NCI-H2196 (cell line): Measurements from ENCODE around the gene ACYP2.
A peak's percentile ranks its signal among the peaks of the same experiment; 100 is the strongest.
"Not testable (repeated sequence)": the region's sequence is repeated elsewhere in the genome, so short reads cannot be mapped to it uniquely, and the experiment has no call there.

Experiments used
- DNase-seq: peaks from one replicate; lab custom pipeline; 2025; ENCODE audit not compliant: unreplicated experiment; lab: John Stamatoyannopoulos, UW

Gene ACYP2

GRCh38 chr2:54313147-54313546, 197.7 kb downstream of the ACYP2 start:
- DNase-seq: no peak

GRCh38 chr2:54317973-54318372, 202.6 kb downstream of the ACYP2 start:
- DNase-seq: no peak

GRCh38 chr2:54318821-54319220, 203.4 kb downstream of the ACYP2 start:
- no peak for DNase-seq

- DNase-seq: no peak
Observed at GRCh38 chr2:54321047-54321446, 205.6 kb downstream of the ACYP2 start.

- not testable (repeated sequence) for DNase-seq
Observed at GRCh38 chr2:54324517-54324916, 209.1 kb downstream of the ACYP2 start.

GRCh38 chr2:54325148-54325547, 209.7 kb downstream of the ACYP2 start:
- DNase-seq: no peak

- no peak for DNase-seq
Observed at GRCh38 chr2:54329482-54330161, 214.2 kb downstream of the ACYP2 start.

GRCh38 chr2:54330162-54330925, 214.9 kb downstream of the ACYP2 start:
- DNase-seq: peak; percentile 89

GRCh38 chr2:54330926-54331835, 215.8 kb downstream of the ACYP2 start:
- DNase-seq: no peak

GRCh38 chr2:54332386-54332785, 217.0 kb downstream of the ACYP2 start:
- DNase-seq: no peak

- DNase-seq: no peak
Observed at GRCh38 chr2:54336136-54336976, 220.9 kb downstream of the ACYP2 start.

- no peak for DNase-seq
Observed at GRCh38 chr2:54336977-54337255, 221.5 kb downstream of the ACYP2 start.

- DNase-seq: no peak
Observed at GRCh38 chr2:54341656-54342055, 226.2 kb downstream of the ACYP2 start.

GRCh38 chr2:54342603-54343002, 227.2 kb downstream of the ACYP2 start:
- DNase-seq: no peak

GRCh38 chr2:54347622-54348021, 232.2 kb downstream of the ACYP2 start:
- DNase-seq: no peak

- no peak for DNase-seq
Observed at GRCh38 chr2:54348646-54349045, 233.2 kb downstream of the ACYP2 start.

GRCh38 chr2:54350426-54350825, 235.0 kb downstream of the ACYP2 start:
- no peak for DNase-seq

GRCh38 chr2:54353216-54353615, 237.8 kb downstream of the ACYP2 start:
- DNase-seq: no peak
